NT2/D1 (cell line): Measurements from ENCODE around the gene CCL22.

Source experiments
- SUZ12 ChIP-seq: IDR thresholded peaks from 2 replicates; pipeline ENCODE4 v1.6.1; 2011; ENCODE audit not compliant: insufficient read length, insufficient read depth; ENCODE audit errors: extremely low read depth
- ZNF274 ChIP-seq: IDR thresholded peaks from 2 replicates; pipeline ENCODE4 v1.6.1; 2011; ENCODE audit warnings: mild to moderate bottlenecking, low read depth, low read length

DNA sequence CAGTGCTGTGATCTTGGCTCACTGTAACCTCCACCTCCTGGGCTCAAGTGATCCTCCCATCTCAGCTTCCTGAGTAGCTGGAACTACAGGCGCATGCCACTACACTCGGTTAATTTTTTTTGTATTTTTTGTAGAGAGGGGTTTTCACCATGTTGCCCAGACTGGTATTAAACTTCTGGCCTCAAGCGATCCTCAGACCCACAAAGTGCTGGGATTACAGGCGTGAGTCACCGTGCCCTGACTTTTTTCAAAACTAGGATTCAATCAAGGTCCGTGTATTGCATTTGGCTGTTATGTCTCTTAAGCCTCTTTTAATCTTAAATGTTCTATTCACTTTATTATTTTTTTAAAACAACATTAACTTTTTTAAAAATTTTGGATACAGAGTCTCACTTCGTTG is 4.3 kb upstream of the CCL22 start:
- no peak for TF ChIP-seq SUZ12
- no peak for TF ChIP-seq ZNF274
